ENCODE data around the gene DUOXA2.

Gene DUOXA2

DNA sequence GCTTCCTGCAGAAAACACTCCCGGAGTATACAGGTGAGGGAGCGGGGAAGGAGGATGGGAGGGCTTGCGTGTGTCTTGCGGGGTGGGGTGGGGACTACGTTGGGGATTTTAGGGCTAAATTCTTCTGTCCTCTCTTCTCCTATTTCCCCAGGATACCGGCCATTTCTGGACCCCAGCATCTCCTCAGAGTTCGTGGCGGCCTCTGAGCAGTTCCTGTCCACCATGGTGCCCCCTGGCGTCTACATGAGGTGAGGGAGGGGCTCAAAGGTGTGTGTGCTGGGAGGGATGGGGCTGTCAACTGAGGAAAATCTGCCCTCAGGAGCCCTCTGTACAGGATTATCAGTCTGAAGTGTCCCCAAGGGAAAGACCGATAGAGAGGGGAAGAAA, 22.2 kb downstream of the DUOXA2 start:
- no peak for DNase-seq (ENCODE audit: low spot score)

DNA sequence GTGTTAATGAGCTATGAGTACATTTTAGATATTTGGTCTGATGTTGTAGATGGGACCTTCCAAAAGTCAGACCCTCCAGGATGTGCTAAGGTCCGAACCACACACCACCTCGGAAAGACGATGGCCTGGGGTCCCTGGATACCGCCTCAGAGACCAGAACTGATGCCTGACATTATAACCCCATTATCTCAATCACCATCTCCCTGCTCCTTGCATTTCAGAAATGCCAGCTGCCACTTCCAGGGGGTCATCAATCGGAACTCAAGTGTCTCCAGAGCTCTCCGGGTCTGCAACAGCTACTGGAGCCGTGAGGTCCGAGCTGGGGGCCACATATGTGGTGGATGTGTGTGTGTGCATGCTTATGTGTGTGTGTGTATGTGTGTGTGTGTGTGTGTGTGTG, 23.6 kb downstream of the DUOXA2 start:
- no peak for DNase-seq (ENCODE audit: low spot score)

DNA sequence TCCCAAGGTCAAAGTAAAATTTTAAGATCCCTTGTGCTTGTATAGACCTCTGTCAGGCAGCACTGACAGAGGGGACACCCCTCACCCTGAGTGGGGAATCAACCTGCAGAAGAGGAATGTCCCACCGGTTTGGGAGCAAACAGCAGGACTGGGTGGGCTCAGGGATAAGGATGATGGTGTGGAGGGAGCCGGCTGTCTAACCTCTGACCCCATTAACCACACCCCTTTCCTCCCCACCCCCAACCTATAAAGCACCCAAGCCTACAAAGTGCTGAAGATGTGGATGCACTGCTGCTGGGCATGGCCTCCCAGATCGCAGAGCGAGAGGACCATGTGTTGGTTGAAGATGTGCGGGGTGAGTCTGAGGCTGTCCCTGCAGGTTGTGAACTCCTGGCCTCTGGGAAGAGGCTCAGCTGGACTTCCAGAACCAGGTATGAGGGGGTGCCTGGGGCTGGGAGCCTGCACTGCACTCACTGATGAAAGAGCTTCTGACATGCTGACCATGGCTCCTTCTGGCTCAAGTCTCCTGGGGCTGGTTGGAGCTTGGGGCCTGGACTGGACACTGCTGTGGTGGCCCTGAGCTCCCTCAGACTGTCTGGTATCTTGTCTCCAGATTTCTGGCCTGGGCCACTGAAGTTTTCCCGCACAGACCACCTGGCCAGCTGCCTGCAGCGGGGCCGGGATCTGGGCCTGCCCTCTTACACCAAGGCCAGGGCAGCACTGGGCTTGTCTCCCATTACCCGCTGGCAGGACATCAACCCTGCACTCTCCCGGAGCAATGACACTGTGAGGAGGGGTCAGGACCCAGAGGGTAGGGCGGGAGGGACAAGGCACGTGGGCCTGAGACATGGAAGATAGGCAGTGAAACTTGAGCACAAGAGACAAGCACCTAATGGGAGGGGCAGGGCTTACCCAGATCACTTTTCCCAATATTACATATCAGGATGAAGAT, 25.0 kb downstream of the DUOXA2 start:
- DNase-seq (ENCODE audit: low spot score) = no peak

DNA sequence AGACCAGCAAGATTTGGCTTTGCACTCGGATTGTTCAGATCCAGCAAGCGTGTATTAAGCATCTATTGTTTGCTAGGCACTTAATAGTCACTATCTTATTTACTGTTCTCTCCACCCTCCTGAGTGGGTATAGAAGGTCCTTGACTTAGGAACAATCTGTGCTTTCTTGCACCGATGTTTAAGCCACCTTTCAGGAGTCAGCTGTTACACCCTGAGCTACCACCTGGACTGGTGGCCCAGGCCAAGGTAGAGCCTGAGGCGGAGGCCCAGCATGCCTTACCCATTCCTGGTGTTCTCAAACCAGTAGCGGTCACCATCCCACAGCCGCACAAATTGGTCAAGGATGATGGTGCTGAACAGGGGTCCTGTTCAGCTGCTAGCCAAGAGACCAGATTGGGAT, 25.6 kb downstream of the DUOXA2 start:
- DNase-seq (ENCODE audit: low spot score) = no peak

DNA sequence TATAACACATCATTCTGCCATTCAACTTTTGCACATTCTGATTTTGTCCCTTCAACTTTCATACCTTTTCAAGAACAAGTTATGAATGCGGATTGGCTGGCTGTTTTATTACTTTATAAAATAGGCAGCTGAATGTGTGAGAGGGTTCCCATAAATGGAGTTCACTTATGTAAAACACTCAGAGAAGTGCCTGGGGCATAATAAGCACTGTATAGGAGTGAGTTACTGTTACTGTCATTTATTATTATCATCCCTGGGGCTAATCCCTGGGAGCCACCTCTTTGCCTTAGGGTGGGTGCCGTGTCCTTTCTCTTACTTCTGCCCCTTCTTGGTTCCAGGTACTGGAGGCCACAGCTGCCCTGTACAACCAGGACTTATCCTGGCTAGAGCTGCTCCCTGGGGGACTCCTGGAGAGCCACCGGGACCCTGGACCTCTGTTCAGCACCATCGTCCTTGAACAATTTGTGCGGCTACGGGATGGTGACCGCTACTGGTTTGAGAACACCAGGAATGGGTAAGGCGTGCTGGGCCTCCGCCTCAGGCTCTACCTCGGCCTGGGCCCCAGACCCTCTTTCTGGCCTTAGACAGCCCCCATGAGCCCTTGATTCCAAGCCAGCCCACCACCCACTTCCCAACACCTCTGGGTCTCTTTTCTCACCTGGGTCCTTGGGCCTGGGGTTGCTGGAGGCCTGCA, 26.6 kb downstream of the DUOXA2 start:
- DNase-seq (ENCODE audit: low spot score) = no peak

DNA sequence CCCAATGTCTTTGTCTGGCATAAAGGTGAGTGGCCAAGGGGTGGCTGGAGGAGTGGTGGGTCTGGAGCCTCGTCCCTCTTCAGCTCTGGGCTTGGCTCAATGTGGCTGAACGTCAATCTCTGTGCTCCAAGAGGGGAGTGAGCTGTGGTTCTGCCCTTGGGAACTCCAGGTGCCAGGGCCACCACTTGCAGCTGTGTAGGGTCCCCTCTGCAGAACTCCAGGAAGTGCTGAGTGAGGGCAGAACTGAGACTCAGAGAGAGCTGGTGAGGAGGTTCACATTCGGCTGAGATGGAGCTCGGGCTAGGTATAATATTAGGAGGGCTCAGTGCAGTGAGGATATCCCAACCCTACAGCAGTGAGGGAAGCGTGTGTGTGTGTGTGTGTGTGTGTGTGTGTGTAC, 27.3 kb downstream of the DUOXA2 start:
- DNase-seq (ENCODE audit: low spot score) = no peak

DNA sequence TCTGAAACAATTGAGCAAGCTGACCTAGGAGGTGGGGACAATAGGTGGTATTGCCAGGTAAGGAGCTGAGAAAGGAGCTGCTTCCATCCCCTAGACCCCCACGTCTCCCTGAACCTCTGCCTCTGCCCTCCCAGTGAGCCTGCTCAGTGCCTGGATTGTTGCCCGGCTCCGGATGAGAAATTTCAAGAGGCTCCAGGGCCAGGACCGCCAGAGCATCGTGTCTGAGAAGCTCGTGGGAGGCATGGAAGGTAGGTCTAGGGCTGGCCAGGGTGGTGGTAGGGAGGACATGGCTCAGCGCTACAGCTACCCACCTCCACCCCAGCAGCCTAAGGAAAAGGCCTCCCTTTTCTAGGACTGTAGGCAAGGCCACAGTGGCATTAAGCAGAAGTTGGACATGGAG, 28.9 kb downstream of the DUOXA2 start:
- no peak for DNase-seq (ENCODE audit: low spot score)

DNA sequence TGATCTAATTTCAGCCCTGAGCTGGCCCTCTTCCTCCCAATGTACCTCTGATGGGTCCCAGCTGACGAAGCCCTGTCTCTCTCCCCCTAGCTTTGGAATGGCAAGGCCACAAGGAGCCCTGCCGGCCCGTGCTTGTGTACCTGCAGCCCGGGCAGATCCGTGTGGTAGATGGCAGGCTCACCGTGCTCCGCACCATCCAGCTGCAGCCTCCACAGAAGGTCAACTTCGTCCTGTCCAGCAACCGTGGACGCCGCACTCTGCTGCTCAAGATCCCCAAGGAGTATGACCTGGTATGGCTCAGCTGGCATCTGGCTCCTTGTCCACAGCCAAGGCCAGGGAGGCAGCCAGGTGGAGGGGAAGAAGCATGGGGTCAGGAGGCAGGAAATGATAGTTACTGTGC, 29.8 kb downstream of the DUOXA2 start:
- no peak for DNase-seq (ENCODE audit: low spot score)

DNA sequence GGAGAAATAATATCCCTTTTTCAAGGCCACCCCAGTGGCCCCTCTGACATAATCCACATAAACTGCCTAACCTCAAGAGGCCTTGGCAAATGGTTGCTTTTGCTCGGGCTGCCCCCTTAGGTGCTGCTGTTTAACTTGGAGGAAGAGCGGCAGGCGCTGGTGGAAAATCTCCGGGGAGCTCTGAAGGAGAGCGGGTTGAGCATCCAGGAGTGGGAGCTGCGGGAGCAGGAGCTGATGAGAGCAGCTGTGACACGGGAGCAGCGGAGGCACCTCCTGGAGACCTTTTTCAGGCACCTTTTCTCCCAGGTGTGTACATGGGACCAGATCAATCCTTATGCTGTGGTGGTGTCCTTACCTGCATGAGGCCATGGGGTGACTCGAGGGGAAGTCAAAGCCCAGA, 30.6 kb downstream of the DUOXA2 start:
- DNase-seq (ENCODE audit: low spot score) = no peak

DNA sequence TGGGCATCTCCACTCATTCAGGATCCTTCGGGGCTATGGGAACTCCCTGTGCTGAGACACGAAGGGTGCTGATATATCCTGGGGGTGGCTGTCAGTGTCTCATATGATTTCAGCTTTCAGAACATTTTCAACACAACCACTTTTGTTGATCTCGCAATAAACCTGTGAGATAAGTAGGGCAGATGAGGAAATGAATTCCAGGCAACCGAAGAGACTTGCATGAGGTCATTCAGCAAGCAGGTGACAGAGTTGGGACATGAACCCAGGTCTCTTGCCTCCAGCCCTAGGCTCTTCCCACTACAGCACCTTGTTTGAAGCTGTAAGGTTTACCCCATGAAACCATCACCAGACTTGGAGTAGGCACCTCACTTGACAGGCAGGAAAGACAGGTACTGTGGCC, 32.3 kb downstream of the DUOXA2 start:
- DNase-seq (ENCODE audit: low spot score) = no peak

DNA sequence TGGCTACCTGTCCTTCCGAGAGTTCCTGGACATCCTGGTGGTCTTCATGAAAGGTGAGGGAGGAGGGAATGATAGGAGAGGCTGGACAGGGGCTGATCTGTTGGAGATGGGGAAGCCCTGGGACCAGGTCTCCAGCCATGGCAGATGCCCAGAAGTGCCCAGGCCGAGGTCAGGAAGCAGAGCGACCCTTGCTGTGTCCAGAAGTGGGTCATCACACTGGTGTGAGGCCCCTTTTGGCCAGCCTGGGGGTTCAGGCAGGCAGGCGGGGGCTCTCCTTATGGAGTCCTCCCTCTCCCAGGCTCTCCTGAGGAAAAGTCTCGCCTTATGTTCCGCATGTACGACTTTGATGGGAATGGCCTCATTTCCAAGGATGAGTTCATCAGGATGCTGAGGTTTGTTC, 33.5 kb downstream of the DUOXA2 start:
- no peak for DNase-seq (ENCODE audit: low spot score)

DNA sequence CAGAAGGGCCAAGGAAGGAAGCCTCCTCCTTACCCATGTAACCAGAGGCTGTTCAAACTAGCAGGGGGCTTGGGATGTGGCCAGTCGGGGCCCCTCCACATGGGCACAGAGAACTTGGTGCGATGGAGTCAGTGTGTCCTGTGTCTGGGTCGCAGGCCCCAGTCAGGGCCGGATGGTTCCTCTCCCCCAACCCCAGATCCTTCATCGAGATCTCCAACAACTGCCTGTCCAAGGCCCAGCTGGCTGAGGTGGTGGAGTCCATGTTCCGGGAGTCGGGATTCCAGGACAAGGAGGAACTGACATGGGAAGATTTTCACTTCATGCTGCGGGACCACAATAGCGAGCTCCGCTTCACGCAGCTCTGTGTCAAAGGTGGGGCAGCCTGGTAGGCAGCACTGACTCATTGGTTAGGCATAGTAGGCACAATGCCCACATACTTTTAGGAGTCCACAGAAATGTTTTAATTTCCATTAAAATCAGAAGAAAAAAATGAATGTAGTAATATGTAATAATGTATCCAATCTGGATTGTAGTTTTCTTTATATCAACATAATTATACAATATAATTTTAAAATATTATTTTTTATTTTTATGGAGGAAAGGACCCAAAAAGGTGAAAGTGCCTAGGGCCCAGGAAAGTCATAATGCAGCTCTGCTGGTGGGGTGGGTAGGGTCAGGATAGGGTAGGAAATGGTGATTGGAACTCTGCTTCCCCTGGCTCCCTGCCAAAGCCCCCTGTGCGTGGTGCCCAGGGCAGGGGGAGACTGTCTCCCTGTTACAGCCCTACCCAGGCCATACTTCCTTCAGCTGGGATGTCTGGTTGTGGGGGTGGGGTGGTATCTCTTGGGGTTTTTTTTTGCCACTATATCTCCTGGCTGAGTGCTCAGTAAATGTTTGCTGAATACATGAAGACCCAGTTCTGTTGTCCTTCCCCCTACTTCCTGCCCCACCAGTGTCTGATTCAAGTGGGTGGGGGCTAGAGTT, 34.2 kb downstream of the DUOXA2 start:
- DNase-seq (ENCODE audit: low spot score) = no peak

DNA sequence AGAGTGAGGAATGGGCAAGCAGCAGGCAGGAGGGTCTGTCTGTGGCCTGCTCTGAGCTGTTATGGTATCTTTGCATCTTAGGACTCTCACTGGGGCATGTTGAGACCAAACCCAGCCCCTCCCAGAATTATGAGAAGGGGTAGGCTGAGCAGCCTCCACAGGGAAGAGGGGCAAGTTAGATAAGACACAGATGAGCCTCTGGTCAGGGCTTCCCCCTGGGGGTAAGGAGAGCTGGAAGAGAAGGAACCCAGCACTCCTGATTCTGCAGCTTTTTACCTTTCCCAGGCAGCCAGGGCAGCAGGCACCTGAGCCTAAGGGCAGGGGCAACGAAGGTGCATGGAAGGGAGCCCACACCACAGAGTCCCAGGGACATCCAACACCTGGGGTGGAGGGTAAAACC, 34.9 kb downstream of the DUOXA2 start:
- no peak for DNase-seq (ENCODE audit: low spot score)

DNA sequence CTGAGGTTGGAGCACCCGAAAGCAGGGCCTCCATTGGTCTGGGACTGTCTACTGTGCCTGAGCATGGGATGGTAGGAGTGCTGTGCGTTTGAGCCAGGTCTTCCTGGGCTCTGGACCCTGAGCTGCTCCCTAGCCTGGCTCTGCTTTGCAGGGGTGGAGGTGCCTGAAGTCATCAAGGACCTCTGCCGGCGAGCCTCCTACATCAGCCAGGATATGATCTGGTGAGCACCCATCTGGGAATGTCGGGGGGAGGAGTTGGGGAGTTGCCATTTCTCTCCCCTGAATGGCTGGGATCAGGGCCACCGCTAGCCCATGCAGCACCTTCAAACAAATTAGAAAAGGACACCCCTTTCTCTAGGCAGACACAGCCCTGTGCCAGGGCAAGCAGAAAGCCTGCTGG, 36.4 kb downstream of the DUOXA2 start:
- no peak for DNase-seq (ENCODE audit: low spot score)

DNA sequence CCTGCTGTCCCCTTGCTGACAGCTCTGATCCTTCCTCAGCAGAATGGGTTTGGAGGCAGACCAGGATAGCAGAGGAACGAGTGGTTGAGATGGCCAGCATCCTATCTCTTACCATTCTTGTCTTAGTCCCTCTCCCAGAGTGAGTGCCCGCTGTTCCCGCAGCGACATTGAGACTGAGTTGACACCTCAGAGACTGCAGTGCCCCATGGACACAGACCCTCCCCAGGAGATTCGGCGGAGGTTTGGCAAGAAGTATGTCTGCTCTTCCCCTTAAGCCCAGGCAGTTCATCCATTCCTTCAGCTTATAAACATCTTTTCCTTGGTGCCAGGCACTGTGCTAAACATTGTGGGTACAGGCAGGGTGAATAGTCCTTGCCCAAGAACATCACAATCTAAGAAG, 36.9 kb downstream of the DUOXA2 start:
- DNase-seq (ENCODE audit: low spot score) = no peak

DNA sequence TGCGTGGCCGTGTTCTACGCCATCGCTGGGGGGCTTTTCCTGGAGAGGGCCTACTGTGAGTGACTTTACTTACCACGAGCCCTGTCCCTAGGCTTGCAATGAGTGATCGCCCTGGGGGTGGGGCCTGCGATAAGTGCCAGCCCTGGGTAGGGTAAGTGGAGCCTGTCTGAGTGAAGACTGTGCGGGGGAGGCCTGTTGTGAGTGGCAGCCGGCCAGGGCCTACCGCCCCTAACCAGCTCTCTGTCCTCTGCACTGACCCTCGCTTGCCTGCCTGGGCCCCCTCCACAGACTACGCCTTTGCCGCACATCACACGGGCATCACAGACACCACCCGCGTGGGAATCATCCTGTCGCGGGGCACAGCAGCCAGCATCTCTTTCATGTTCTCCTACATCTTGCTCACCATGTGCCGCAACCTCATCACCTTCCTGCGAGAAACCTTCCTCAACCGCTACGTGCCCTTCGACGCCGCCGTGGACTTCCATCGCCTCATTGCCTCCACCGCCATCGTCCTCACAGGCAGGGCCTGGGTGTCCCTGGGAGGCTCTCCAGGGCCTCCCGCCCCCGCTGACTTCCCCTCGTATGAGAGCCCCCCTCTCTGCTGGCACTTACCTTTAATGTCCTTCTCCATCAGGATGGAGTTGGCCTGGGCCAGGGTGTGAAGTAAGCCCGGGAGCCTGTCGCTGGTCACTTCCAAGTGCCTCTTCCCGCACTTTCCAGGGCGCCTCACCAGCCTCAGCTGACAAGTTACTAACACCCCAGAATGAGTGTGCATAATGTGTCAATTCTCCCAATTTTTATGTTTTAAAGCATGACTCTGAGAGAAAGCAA, 38.1 kb downstream of the DUOXA2 start:
- DNase-seq (ENCODE audit: low spot score) = no peak

DNA sequence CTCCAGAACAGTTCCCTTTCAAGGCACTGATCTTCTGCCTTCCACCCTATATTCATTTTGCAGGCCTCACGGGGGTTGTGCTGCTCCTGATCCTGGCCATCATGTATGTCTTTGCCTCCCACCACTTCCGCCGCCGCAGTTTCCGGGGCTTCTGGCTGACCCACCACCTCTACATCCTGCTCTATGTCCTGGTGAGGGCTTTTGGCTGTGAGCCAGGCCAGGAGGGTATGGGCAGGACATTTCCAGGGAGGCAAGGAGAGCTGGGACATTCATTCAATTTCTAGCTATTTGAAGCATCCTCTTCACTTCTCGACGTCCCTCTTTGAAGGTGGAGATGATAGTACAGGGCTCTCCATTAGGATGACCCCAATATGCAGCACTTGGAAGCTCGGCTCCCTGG, 41.6 kb downstream of the DUOXA2 start:
- no peak for DNase-seq (ENCODE audit: low spot score)

DNA sequence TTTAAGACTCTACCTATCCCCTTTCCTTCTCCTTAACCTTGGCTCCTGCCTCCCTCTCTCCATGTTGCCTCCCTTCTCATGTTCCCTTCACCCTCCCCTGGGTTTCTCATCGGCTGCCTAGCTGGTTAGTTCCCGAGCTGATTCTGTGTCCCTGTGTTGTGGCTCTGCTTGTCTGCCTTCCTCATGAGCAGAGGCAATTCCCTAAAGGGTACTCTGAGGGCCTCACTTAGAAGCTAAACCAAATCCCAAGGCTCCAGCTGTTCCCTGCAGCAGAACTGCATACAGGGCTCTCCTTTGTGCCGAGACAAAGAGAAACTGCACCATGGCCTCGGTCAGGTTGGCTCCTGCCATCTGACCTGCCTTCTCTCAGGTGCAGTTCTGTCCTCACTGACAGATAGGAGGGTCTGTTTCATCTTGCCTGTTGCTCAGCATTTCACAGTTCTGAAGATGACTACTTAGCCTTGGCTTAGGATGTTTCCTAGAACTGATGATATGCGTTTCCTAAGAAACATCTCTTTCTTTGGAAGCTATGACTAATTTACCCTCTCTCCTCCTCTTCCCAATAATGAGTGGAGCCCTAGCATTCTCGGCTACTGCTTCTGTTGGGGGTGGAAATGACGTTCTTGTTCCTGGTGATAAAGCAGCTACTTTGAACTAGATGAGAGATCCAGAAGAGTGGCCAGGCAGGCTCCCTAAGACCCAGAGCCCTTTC, 42.8 kb downstream of the DUOXA2 start:
- no peak for DNase-seq (ENCODE audit: low spot score)

DNA sequence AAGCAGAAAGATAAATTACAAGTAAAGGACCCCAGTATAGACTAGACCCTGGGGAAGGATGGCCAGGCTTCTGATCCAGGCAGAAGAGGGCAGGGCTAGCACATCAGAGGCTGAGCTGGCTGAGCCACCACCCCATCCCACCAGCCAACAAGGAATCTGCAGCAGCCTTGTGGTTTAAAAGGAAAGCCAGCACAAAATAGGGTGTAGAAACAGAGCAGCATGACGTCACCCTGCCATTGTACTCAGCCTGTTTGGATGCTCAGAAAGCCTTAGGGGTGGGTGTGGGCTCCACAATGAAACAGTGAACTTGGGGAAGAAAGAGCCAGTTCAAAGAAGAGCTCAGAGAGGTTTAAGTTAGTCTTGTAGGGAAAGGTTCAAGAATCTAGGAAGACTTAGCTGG, 43.8 kb downstream of the DUOXA2 start:
- DNase-seq (ENCODE audit: low spot score) = no peak

DNA sequence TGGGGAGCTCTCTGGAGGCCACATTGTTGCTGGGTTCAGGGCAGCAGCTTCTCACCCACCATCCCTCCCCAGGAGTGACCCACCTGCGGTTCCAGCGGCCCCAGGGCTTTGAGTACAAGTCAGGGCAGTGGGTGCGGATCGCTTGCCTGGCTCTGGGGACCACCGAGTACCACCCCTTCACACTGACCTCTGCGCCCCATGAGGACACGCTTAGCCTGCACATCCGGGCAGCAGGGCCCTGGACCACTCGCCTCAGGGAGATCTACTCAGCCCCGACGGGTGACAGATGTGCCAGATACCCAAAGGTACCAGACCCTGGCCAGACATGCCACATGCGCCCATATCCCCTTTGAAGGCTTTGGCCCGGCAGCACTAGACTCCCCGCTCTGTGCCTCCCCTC, 47.5 kb downstream of the DUOXA2 start:
- no peak for DNase-seq (ENCODE audit: low spot score)
